ENCODE results near the gene PRRG2.

Gene PRRG2

GRCh38 chr19:49588365-49589122 is 7.4 kb downstream of the PRRG2 start:
- DNase-seq (ENCODE audit: low read depth in 2 of 2): peak in 1 of 2 donors; percentile 47

DNA sequence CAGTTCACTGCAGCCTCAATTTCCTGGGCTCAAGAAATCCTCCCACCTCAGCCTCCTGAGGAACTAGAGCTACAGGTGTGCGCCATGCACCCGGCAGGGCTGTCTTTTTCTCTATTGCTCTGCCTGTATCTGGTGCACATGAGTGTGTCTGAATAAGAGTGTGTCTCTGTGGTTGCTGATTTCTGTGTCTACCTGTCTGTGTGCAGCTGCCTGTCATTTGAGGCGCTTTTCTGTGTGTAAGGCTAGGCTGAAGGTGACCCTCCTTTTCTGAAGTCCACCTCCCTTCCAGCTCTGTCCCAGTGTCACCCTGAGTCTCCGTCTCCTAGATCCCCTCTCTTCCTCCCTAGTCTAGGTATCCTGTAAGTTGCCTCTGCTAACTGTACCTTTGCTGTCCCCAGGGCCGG is 8.4 kb downstream of the PRRG2 start:
- DNase-seq (ENCODE audit: low read depth in 2 of 2): no peak

- peak; percentile 92 to 93 for DNase-seq (ENCODE audit: low read depth in 2 of 2)
Observed at GRCh38 chr19:49590071-49590970, 9.2 kb downstream of the PRRG2 start.

GRCh38 chr19:49590971-49591730 is 10.0 kb downstream of the PRRG2 start, which contains the start of gene PRR12:
PRR12 (plus strand) TSS chr19:49591182; CDS start chr19:49591655, 473 bp downstream.
- DNase-seq (ENCODE audit: low read depth in 2 of 2): peak; percentile 49

- DNase-seq (ENCODE audit: low read depth in 2 of 2): peak in 1 of 2 donors; percentile 38
Observed at GRCh38 chr19:49591731-49592485, 10.8 kb downstream of the PRRG2 start.

DNA sequence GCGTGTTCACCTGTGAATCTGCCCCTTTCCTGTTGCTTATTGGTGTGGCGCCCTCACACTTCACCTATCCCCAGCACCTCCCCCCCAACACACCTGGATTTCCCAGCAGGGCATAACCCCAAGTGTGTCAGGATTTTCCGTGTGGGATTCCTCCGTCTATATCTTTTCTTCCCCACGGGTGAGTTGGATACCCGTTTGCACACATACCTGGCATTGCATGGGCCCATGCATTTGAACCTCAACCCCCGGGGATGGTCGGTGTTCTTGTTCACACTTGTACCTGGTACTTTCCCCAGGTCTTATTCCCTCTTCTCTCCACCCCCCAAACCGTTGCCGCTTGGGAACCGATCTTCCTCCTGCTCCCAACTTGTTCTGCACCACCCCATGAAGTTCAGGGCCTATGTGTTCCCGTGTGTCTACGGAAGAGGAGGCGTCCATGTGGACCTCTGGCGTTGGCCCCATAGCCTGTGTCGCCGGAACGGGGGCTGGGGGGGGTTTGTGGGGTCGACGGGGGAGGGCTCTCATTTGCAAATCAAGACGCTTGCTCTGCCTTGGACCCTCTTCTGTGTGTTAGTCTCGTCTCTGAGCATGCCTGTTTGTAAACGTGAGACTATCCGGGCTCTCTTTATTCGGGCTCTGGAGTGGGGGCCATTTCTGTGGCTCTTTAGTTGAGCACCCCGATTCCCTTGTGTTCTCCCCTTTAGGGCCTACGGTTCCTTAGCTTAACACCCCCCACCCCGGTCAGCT is 11.5 kb downstream of the PRRG2 start:
- no peak for DNase-seq (ENCODE audit: low read depth in 2 of 2)

GRCh38 chr19:49593233-49594113 is 12.4 kb downstream of the PRRG2 start:
- peak; percentile 89 to 95 for DNase-seq (ENCODE audit: low read depth in 2 of 2)

DNA sequence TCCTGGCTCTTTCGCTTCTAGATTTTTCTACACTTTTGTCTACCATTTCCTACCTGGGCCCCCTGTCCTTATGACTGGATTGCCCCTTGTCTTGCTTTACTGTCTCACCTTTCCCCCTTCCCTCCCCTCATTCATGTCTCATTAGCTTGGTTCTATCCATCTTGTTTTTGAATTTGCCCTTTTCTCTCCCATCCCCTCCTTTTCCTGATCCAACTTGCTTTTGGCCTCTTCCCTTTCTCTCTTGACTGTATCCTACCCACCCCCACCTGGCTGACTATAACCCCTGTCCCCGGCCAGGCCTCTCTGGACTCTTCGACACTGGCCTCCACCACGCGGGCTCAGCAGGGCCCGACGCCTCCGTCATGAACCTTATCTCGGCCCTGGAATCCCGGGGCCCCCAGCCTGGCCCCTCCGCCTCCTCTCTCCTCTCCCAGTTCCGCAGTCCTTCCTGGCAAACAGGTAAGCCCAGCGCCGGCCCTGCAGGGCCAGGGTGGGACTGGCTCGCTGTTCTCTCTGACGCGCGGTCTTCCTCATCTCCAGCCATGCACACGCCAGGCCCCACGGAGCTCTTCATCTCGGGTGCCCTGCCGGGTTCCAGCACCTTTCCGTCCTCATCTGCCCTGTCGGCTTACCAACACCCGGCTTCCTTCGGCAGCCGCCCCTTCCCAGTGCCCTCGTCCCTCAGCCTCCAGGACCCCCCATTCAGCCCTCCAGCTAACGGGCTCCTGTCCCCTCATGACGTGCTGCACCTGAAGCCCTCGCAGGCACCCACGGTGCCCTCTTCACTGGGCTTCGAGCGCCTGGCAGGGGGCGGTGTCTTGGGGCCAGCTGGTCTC is 13.3 kb downstream of the PRRG2 start:
- DNase-seq (ENCODE audit: low read depth in 2 of 2): no peak

- no peak for DNase-seq (ENCODE audit: low read depth in 2 of 2)
Observed at GRCh38 chr19:49594993-49595818, 14.1 kb downstream of the PRRG2 start.

DNA sequence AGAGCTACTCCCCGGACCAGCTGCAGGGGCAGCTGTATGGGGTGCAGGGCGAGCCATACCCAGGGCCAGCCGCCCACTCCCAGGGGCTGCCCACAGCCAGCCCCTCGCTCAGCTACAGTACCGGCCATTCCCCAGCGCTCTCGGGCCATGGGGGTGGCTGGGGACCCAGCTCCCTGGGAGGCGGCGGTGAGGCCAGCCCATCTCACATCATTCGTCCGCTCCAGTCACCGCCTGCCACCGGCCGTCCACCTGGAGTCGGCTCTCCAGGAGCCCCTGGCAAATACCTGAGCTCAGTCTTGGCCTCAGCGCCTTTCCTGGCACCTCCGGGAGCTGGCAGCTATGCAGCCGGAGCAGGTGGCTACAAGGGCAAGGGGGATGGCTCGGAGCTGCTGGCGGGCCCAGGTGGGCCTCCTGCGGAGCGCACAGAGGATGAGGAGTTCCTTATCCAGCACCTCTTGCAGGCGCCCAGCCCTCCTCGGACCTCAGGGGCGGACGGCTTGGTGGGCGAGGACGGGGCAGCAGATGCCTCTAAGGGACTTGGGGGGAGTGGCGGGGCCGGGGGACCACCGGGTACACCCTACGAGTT is 14.8 kb downstream of the PRRG2 start:
- no peak for DNase-seq (ENCODE audit: low read depth in 2 of 2)

DNA sequence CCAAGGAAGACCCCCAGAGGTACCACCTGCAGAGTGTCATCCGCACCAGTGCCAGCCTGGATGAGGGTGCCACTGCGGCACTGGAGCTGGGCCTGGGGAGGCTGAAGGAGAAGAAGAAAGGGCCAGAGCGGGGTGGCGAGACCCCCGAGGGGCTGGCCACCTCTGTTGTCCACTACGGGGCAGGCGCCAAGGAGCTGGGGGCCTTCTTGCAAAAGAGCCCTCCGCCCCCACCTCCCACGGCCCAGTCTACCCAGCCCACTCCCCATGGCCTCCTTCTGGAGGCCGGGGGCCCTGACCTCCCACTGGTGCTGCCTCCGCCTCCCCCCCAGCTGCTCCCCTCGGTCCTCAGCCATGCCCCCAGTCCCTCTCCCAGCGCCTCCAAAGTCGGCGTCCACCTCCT is 15.3 kb downstream of the PRRG2 start:
- no peak for DNase-seq (ENCODE audit: low read depth in 2 of 2)

DNA sequence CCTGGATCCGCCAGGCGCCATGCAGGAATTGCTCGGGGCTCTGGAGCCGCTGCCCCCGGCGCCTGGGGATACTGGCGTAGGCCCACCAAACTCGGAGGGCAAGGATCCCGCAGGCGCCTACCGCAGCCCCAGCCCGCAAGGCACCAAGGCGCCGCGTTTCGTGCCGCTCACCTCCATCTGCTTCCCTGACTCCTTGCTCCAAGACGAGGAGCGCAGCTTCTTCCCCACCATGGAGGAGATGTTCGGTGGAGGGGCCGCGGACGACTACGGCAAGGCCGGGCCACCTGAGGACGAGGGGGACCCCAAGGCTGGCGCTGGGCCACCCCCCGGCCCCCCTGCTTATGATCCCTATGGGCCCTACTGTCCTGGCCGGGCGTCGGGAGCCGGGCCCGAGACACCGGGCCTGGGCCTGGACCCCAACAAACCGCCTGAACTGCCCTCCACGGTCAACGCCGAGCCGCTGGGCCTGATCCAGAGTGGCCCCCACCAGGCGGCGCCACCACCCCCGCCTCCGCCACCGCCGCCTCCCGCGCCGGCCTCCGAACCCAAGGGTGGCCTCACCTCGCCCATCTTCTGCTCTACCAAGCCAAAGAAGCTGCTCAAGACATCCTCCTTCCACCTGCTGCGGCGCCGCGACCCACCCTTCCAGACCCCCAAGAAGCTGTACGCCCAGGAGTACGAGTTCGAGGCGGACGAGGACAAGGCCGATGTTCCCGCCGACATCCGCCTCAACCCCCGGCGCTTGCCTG is 16.0 kb downstream of the PRRG2 start:
- DNase-seq (ENCODE audit: low read depth in 2 of 2): no peak

DNA sequence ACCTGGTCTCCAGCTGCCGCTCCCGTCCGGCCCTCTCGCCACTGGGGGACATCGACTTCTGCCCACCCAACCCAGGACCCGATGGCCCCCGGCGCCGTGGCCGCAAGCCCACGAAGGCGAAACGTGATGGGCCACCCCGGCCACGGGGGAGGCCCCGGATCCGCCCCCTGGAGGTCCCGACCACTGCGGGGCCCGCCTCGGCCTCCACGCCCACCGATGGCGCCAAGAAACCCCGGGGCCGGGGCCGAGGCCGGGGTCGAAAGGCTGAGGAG is 16.5 kb downstream of the PRRG2 start:
- no peak for DNase-seq (ENCODE audit: low read depth in 2 of 2)

DNA sequence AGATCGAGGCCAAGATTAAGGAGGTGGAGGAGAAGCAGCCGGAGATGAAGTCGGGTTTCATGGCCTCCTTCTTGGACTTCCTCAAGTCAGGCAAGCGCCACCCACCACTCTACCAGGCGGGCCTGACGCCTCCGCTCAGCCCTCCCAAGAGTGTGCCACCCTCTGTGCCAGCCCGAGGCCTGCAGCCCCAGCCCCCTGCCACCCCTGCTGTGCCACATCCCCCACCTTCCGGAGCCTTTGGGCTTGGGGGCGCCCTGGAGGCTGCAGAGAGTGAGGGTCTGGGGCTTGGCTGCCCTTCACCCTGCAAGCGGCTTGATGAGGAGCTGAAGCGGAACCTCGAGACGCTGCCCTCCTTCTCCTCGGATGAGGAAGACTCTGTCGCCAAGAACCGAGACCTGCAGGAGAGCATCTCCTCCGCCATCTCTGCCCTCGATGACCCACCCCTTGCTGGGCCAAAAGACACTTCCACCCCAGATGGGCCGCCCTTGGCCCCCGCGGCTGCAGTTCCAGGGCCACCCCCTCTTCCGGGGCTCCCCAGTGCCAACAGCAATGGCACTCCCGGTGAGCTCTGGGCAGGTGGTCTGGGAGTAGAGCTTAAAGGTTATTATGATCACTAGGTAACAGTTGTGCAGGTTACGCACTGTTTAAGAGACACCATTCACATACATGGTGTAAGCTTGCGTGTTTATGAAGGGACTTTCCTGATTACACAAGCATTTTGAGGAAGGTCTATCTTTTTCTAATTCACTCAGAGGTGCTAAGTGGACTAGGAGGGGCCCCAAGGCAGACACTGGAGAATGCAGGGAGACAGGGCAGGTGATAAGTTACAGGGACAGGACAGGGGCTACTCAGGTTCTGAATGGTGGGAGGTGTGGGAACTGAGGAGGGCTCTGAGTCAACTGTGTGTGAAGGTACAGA is 18.5 kb downstream of the PRRG2 start:
- no peak for DNase-seq (ENCODE audit: low read depth in 2 of 2)

- DNase-seq (ENCODE audit: low read depth in 2 of 2): no peak
Observed at GRCh38 chr19:49601482-49602038, 20.4 kb downstream of the PRRG2 start.

Measured in stimulated activated CD4-positive, alpha-beta T cell treated with anti-CD3 and anti-CD28 coated beads, Interleukin-15, amount 100 ng/mL, for 48 hours (primary cell).